WTC11 (cell line): Measurements from ENCODE around the gene CEP152.

Source experiments
- CREB1 ChIP-seq: sonication (generic); formaldehyde crosslinking; IDR thresholded peaks from 2 replicates; pipeline ENCODE4 v1.8.0; 2023; ENCODE audit warnings: mild to moderate bottlenecking, missing genetic modification reagents
- CREM ChIP-seq: sonication (generic); formaldehyde crosslinking; IDR thresholded peaks from 2 replicates; pipeline ENCODE4 v1.8.1; 2022; ENCODE audit warnings: mild to moderate bottlenecking, missing genetic modification reagents, moderate library complexity
- CTCF ChIP-seq: fragments of 200-600 bp; IDR thresholded peaks from 2 replicates; pipeline ENCODE4 v1.8.0; 2022; ENCODE audit warnings: antibody characterized with exemption
- ETV6 ChIP-seq: sonication (generic); formaldehyde crosslinking; IDR thresholded peaks from 2 replicates; pipeline ENCODE4 v1.8.1; 2022; ENCODE audit warnings: mild to moderate bottlenecking, missing genetic modification reagents
- MAX ChIP-seq: sonication (generic); formaldehyde crosslinking; IDR thresholded peaks from 2 replicates; pipeline ENCODE4 v1.8.0; 2022; ENCODE audit warnings: mild to moderate bottlenecking, missing genetic modification reagents
- MYBL2 ChIP-seq: sonication (generic); formaldehyde crosslinking; IDR thresholded peaks from 2 replicates; pipeline ENCODE4 v1.8.1; 2023; ENCODE audit warnings: mild to moderate bottlenecking, moderate library complexity, missing genetic modification reagents
- NFYB ChIP-seq: sonication (generic); formaldehyde crosslinking; conservative IDR thresholded peaks from 2 replicates; pipeline ENCODE4 v1.8.0; 2022; ENCODE audit warnings: low read depth, missing genetic modification reagents
- ZBTB21 ChIP-seq: sonication (generic); formaldehyde crosslinking; IDR thresholded peaks from 2 replicates; pipeline ENCODE4 v1.8.1; 2023; ENCODE audit warnings: mild to moderate bottlenecking, missing genetic modification reagents, borderline replicate concordance
- ZNF281 ChIP-seq: sonication (generic); formaldehyde crosslinking; IDR thresholded peaks from 2 replicates; pipeline ENCODE4 v1.8.0; 2023; ENCODE audit warnings: mild to moderate bottlenecking, missing genetic modification reagents
- TF ChIP-seq, protein P1 (sequence below): fragments of 250-450 bp; sonication (Bioruptor Pico); IDR thresholded peaks from 2 replicates; pipeline ENCODE4 v1.9.0; 2021; ENCODE audit warnings: mild to moderate bottlenecking
- TF ChIP-seq, protein P2 (sequence below): sonication (generic); formaldehyde crosslinking; IDR thresholded peaks from 2 replicates; pipeline ENCODE4 v1.8.1; 2023; ENCODE audit warnings: mild to moderate bottlenecking, moderate library complexity, missing genetic modification reagents
- TF ChIP-seq, protein P3 (sequence below): sonication (generic); formaldehyde crosslinking; IDR thresholded peaks from 2 replicates; pipeline ENCODE4 v1.8.1; 2022; ENCODE audit warnings: low read depth, missing genetic modification reagents, borderline replicate concordance

GRCh38 chr15:48695088-48695826 lies 115.6 kb downstream of the CEP152 start:
- TF ChIP-seq, protein P1, sequence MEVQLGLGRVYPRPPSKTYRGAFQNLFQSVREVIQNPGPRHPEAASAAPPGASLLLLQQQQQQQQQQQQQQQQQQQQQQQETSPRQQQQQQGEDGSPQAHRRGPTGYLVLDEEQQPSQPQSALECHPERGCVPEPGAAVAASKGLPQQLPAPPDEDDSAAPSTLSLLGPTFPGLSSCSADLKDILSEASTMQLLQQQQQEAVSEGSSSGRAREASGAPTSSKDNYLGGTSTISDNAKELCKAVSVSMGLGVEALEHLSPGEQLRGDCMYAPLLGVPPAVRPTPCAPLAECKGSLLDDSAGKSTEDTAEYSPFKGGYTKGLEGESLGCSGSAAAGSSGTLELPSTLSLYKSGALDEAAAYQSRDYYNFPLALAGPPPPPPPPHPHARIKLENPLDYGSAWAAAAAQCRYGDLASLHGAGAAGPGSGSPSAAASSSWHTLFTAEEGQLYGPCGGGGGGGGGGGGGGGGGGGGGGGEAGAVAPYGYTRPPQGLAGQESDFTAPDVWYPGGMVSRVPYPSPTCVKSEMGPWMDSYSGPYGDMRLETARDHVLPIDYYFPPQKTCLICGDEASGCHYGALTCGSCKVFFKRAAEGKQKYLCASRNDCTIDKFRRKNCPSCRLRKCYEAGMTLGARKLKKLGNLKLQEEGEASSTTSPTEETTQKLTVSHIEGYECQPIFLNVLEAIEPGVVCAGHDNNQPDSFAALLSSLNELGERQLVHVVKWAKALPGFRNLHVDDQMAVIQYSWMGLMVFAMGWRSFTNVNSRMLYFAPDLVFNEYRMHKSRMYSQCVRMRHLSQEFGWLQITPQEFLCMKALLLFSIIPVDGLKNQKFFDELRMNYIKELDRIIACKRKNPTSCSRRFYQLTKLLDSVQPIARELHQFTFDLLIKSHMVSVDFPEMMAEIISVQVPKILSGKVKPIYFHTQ (CRISPR knock-in tag): no peak
- TF ChIP-seq ZBTB21 (CRISPR knock-in tag) (no peak), ZNF281 (CRISPR knock-in tag) (no peak), CTCF (no peak), NFYB (CRISPR knock-in tag) (no peak), CREB1 (CRISPR knock-in tag) (no peak), MAX (no peak), MYBL2 (CRISPR knock-in tag) (no peak), CREM (CRISPR knock-in tag) (no peak), ETV6 (CRISPR knock-in tag) (no peak)
- TF ChIP-seq, protein P2, sequence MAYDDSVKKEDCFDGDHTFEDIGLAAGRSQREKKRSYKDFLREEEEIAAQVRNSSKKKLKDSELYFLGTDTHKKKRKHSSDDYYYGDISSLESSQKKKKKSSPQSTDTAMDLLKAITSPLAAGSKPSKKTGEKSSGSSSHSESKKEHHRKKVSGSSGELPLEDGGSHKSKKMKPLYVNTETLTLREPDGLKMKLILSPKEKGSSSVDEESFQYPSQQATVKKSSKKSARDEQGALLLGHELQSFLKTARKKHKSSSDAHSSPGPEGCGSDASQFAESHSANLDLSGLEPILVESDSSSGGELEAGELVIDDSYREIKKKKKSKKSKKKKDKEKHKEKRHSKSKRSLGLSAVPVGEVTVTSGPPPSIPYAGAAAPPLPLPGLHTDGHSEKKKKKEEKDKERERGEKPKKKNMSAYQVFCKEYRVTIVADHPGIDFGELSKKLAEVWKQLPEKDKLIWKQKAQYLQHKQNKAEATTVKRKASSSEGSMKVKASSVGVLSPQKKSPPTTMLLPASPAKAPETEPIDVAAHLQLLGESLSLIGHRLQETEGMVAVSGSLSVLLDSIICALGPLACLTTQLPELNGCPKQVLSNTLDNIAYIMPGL (CRISPR knock-in tag): no peak
- TF ChIP-seq, protein P3, sequence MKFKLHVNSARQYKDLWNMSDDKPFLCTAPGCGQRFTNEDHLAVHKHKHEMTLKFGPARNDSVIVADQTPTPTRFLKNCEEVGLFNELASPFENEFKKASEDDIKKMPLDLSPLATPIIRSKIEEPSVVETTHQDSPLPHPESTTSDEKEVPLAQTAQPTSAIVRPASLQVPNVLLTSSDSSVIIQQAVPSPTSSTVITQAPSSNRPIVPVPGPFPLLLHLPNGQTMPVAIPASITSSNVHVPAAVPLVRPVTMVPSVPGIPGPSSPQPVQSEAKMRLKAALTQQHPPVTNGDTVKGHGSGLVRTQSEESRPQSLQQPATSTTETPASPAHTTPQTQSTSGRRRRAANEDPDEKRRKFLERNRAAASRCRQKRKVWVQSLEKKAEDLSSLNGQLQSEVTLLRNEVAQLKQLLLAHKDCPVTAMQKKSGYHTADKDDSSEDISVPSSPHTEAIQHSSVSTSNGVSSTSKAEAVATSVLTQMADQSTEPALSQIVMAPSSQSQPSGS (CRISPR knock-in tag): no peak
